ENCODE measurements around the gene RXRA. TPM values are rescaled to one million over a fixed set of nuclear protein-coding genes. Genes with fewer than 3 reads are reported as not detected.

RXRA gene
- total and polyA plus RNA-seq, 2 of the 13 experiments (the other 11 are each of a cell fraction or from before 2014, with no cell fraction given): 18.9 to 29.2 TPM

DNA sequence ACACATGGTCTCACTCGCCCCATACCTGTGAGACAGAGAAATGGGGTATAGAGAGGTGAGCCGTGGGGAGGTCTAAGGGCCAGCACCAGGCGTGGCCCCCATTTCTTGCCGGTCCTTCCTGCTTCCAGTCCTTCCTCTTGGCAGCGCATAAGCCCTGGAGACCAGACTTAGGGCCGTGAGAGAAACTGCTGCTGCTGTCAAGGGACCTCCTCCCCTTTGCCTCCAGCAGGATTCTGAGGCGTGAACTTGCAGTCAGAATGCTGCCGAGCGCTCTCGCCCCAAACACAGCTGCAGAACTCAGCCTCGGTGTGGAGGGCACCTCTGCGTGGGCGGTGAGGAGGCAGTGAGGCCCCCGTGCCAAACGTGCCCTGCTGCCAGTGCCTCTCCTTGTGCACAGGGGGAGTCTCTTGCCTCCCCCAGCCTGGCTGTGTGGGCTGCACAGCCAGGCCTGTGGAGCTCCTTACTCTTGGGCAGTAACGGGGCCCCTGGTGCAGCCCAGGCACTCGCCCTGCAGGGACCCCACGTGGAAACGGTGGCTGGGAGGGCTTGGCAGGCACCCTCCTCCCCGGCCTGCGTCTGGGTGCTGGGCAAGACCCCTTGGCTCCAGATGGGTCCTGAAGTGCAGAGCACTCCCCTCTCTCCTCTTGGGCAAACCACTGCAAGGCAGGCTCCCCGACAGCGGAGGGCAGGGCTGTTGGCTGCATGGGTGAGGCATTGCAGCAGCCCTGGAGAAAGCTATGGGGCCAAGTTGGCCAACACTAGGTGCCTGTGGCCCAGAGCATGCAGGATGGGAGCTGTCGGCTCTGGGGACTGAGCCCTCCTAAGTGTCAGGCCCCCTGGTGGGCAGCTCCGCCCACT is 85.4 kb downstream of the RXRA start:
- FAIRE-seq: no peak
- H3K27ac ChIP-seq (ENCODE audit: extremely low read length, insufficient read depth, low read length): no peak overlapping the region
- ChIA-PET CTCF (ENCODE audit: low intra/inter-chr PET ratio, low total read pairs) (no interaction called here), POLR2A (no interaction called here)
- no peak overlapping the region for H3K4me2 ChIP-seq (ENCODE audit: low read depth, low read length)
- no TSS peak for BruUV-seq (replicated peaks)
- no peak overlapping the region for H2AFZ ChIP-seq (ENCODE audit: low read length)
- no peak for DNase-seq (ENCODE audit: low spot score)
- peaks cover 12% of the 10 kb centered on the region; the same call in 1 of the 2 replicates for H4K20me1 ChIP-seq (ENCODE audit: insufficient read depth, low read length)
- no peak overlapping the region for H3K9ac ChIP-seq (ENCODE audit: insufficient read depth, low read depth, low read length)
- in situ Hi-C loops (cut with HindIII; ENCODE audit: extremely low pct_ligation_motif_present, low pct_unique_long_range_greater_than_20kb) (no loop called here), intact Hi-C loops (cut with micrococcal nuclease; ENCODE audit: unreplicated experiment) (no loop called here)
- H3K4me3 ChIP-seq (replicated peaks in 1 of 3; ENCODE audit: insufficient read depth in 1 of 3, low read depth in 2 of 3, low read length in 3 of 3): no peak overlapping the region
- TF ChIP-seq, protein P1, sequence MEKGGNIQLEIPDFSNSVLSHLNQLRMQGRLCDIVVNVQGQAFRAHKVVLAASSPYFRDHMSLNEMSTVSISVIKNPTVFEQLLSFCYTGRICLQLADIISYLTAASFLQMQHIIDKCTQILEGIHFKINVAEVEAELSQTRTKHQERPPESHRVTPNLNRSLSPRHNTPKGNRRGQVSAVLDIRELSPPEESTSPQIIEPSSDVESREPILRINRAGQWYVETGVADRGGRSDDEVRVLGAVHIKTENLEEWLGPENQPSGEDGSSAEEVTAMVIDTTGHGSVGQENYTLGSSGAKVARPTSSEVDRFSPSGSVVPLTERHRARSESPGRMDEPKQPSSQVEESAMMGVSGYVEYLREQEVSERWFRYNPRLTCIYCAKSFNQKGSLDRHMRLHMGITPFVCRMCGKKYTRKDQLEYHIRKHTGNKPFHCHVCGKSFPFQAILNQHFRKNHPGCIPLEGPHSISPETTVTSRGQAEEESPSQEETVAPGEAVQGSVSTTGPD (CRISPR knock-in tag; IDR thresholded peaks at IDR 0.05): no peak
- TF ChIP-seq TGIF2 (CRISPR knock-in tag; IDR thresholded peaks at IDR 0.05) (no peak), ZNF256 (CRISPR knock-in tag; conservative IDR thresholded peaks at IDR 0.05) (no peak), RXRA (CRISPR knock-in tag; IDR thresholded peaks at IDR 0.05) (no peak), THAP11 (CRISPR knock-in tag; IDR thresholded peaks at IDR 0.05) (no peak), NFKB2 (CRISPR knock-in tag; IDR thresholded peaks at IDR 0.05; ENCODE audit: borderline replicate concordance) (no peak), PRMT3 (CRISPR knock-in tag; IDR thresholded peaks at IDR 0.05; ENCODE audit: borderline replicate concordance, low read depth) (no peak), XRCC5 (optimal IDR thresholded peaks at IDR 0.05; ENCODE audit: low read length) (no peak), SMC3 (IDR thresholded peaks at IDR 0.05; ENCODE audit: low read length) (no peak), ZBTB7B (CRISPR knock-in tag; IDR thresholded peaks at IDR 0.05) (no peak), ASH2L (IDR thresholded peaks at IDR 0.05; ENCODE audit: insufficient read length, low read depth, low read length) (no peak), KLF9 (CRISPR knock-in tag; IDR thresholded peaks at IDR 0.05; ENCODE audit: low read depth) (no peak), HOXA9 (CRISPR knock-in tag; IDR thresholded peaks at IDR 0.05; ENCODE audit: borderline replicate concordance) (no peak), PLRG1 (conservative IDR thresholded peaks at IDR 0.05) (no peak), CBX2 (IDR thresholded peaks at IDR 0.05; ENCODE audit: low read depth, low read length) (no peak), CBX2 (CRISPR knock-in tag; IDR thresholded peaks at IDR 0.05; ENCODE audit: low read depth) (no peak)
- TF ChIP-seq, protein P2, sequence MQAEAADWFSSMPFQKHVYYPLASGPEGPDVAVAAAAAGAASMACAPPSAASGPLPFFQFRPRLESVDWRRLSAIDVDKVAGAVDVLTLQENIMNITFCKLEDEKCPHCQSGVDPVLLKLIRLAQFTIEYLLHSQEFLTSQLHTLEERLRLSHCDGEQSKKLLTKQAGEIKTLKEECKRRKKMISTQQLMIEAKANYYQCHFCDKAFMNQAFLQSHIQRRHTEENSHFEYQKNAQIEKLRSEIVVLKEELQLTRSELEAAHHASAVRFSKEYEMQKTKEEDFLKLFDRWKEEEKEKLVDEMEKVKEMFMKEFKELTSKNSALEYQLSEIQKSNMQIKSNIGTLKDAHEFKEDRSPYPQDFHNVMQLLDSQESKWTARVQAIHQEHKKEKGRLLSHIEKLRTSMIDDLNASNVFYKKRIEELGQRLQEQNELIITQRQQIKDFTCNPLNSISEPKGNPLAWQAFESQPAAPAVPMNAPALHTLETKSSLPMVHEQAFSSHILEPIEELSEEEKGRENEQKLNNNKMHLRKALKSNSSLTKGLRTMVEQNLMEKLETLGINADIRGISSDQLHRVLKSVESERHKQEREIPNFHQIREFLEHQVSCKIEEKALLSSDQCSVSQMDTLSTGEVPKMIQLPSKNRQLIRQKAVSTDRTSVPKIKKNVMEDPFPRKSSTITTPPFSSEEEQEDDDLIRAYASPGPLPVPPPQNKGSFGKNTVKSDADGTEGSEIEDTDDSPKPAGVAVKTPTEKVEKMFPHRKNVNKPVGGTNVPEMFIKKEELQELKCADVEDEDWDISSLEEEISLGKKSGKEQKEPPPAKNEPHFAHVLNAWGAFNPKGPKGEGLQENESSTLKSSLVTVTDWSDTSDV (CRISPR knock-in tag; IDR thresholded peaks at IDR 0.05): no peak
- TF ChIP-seq, protein P3, sequence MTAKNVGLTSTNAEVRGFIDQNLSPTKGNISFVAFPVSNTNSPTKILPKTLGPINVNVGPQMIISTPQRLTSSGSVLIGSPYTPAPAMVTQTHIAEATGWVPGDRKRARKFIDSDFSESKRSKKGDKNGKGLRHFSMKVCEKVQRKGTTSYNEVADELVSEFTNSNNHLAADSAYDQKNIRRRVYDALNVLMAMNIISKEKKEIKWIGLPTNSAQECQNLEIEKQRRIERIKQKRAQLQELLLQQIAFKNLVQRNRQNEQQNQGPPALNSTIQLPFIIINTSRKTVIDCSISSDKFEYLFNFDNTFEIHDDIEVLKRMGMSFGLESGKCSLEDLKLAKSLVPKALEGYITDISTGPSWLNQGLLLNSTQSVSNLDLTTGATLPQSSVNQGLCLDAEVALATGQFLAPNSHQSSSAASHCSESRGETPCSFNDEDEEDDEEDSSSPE (CRISPR knock-in tag; IDR thresholded peaks at IDR 0.05): no peak
- H3K4me1 ChIP-seq (ENCODE audit: insufficient read depth, low read length): no peaks in the 10 kb centered on the region
- no peaks in the 10 kb centered on the region for H3K27me3 ChIP-seq (ENCODE audit: control insufficient read depth in 1 of 2, insufficient read depth in 2 of 2, low read length in 2 of 2)
- no peak for ATAC-seq
- 100% methylated on average over 2 of the region's 25 CpGs for WGBS (ENCODE audit: low lambda C conversion rate)
- H3K79me2 ChIP-seq (ENCODE audit: insufficient read depth, low read length): no peaks in the 10 kb centered on the region
- peaks cover 12 to 36% of the 10 kb centered on the region in 2 experiments; a peak in 3 of 5 replicates for H3K36me3 ChIP-seq (replicated peaks in 1 of 2; ENCODE audit: control insufficient read depth in 1 of 2, insufficient read depth in 2 of 2, low read length in 2 of 2)
- H3K9me3 ChIP-seq (ENCODE audit: low read length): no peaks in the 10 kb centered on the region
